Heart right ventricle (tissue), 16 donors: ENCODE measurements around the gene LST1. TPM values are rescaled to one million over a fixed set of nuclear protein-coding genes. Genes with fewer than 3 reads are reported as not detected.

Experiments
- ATAC-seq, 8 donors: fragments of 200-7000 bp; cut with Tn5 transposase; one replicate each; pipeline ENCODE4 v1.9.1; 2020; ENCODE audit warnings: mild to moderate bottlenecking in 8 of 8, moderate library complexity in 8 of 8, moderate number of reproducible peaks in 1 of 8
- DNase-seq, 2 donors: peaks; one replicate each; pipeline ENCODE4 v3.0.0-alpha.2; 2020
- H3K27ac ChIP-seq, 10 donors: fragments of 200-600 bp; sonication (generic) in 2 of 10; one replicate each; pipeline versions ENCODE4 v1.5.0 to v1.8.0; 2020 to 2022; ENCODE audit warnings: mild to moderate bottlenecking in 3 of 10
- H3K27me3 ChIP-seq, 7 donors: fragments of 200-600 bp; one replicate each; pipeline ENCODE4 v1.8.0; 2021 to 2022; ENCODE audit warnings: mild to moderate bottlenecking in 2 of 7
- H3K36me3 ChIP-seq, 9 donors: fragments of 200-600 bp; sonication (generic) in 1 of 9; one replicate each; pipeline versions ENCODE4 v1.5.0 to v1.8.0; 2020 to 2022; ENCODE audit warnings: mild to moderate bottlenecking in 2 of 9
- H3K4me1 ChIP-seq, 9 donors: fragments of 200-600 bp; sonication (generic) in 1 of 9; one replicate each; pipeline versions ENCODE4 v1.5.0 to v1.8.0; 2020 to 2022; ENCODE audit warnings: mild to moderate bottlenecking in 4 of 9
- H3K4me3 ChIP-seq, 10 donors: fragments of 200-600 bp; sonication (generic) in 2 of 10; one replicate each; pipeline versions ENCODE4 v1.5.0 to v1.8.0; 2020 to 2022; ENCODE audit warnings: mild to moderate bottlenecking in 7 of 10, moderate library complexity in 2 of 10
- H3K9me3 ChIP-seq, 11 donors: fragments of 200-600 bp in 10 of 11; sonication (generic) in 2 of 11; one replicate each; pipeline versions ENCODE4 v1.5.0 to v1.8.0; 2013 to 2022; ENCODE audit warnings: mild to moderate bottlenecking in 2 of 11, control low read depth in 1 of 11, moderate library complexity in 1 of 11
- CTCF ChIP-seq, 9 donors: fragments of 200-600 bp; sonication (generic) in 2 of 9; IDR thresholded peaks; one replicate each; pipeline versions ENCODE4 v1.5.0 to v1.8.0; 2021 to 2022; ENCODE audit warnings: antibody characterized with exemption in 9 of 9, mild to moderate bottlenecking in 5 of 9, moderate library complexity in 1 of 9
- WGBS, 2 donors: extraction: QIAGEN DNeasy Blood & Tissue Kit; methylation state at CpG; one replicate each; pipeline ENCODE4 v1.1.7; 2013; ENCODE audit warnings: inconsistent platforms in 1 of 2; 5-methylcytosine and 5-hydroxymethylcytosine counted together
- intact Hi-C, 10 donors: fragments of 100-400 bp; cut with DNase I; formaldehyde crosslinking; loops; one replicate each; pipeline versions ENCODE4 v1.11.1 to v1.14.2; 2022
- polyA plus RNA-seq, 2 donors: library from polyadenylated mRNA; stranded (reverse); fragments of 200-250 nt; gene quantifications; one replicate each; pipeline ENCODE4 v1.2.3, GENCODE V29; 2013
- total RNA-seq, 10 donors: library from RNA; stranded (reverse); fragmentation: NEBNext Ultra II Directional in 3 of 10; extraction: Animal tissue kit (Norgen Biotek cat#: 25700) in 3 of 10; gene quantifications; one replicate each; pipeline versions ENCODE4 v1.2.1 to v1.2.4, GENCODE V29; 2021 to 2023
- donor health status: Arrhythmogenic right ventricular cardiomyopathy.
- donor health status: ischemic (EF 13 %, LVEDD 7.1; RV severe dilation, severe dysfunction).
- donor health status: healthy with polysubstance abuse.
- donor health status: DM: no; HTN: yes; CAD: no.
- donor health status: DM: no; HTN: no; CAD: no.
- donor health status: ischemic (EF 25% LVEDD 6.9; RV normal size, moderate dysfunction).
- donor health status: ischemic (EF 25% LVEDD 5.7; RV mildly dilated, moderate dysfunction).
- donor health status: healthy.
- donor health status: DM: yes; HTN: yes; CAD: no.
- donor health status: Ischemic cardiomyopathy.
- donor health status: ischemic (EF 35%, LVEDD 5.7; RV mildly dilated, moderate dysfunction).
- donor health status: nonischemic (EF 11% LVEDD 7.7; RV severe dilation, severe dysfunction).
- donor health status: DM: yes; HTN: yes; CAD: no.
- donor health status: PGD.
- donor health status: ischemic (EF 29% LVEDD 5.4; RV normal size, mild dysfunction).
- donor health status: nonischemic (EF 23%, LVEDD 6.1; RV moderate dilation, normal function).

LST1 gene
- total and polyA plus RNA-seq, 12 donors = 2.6 to 35.6 (median 5.1) TPM

GRCh38 chr6:31610968-31611367, 24.9 kb downstream of the LST1 start:
- WGBS, 2 donors = 67 to 73% methylated on average over 4 of the region's 4 CpGs
- Histone ChIP-seq H3K4me1 (peaks cover 0 to 7% (median 0%) of the 10 kb centered on the region in 9 donors), H3K36me3 (no peaks in the 10 kb centered on the region), H3K4me3 (no peak overlapping the region), H3K9me3 (no peaks in the 10 kb centered on the region), H3K27me3 (no peaks in the 10 kb centered on the region), H3K27ac (no peak overlapping the region)
- ATAC-seq (peak in 1 of 8 donors; percentile 22), DNase-seq (no peak)
- no peak for TF ChIP-seq CTCF (IDR thresholded peaks at IDR 0.05)
- intact Hi-C loops = no loop called here

- DNase-seq = no peak
- Histone ChIP-seq H3K27me3 (no peaks in the 10 kb centered on the region), H3K27ac (peak overlapping the region in 1 of 10 donors; percentile 86), H3K4me3 (peak overlapping the region in 1 of 10 donors; percentile 49), H3K4me1 (peaks cover 0 to 7% (median under 1%) of the 10 kb centered on the region in 9 donors), H3K9me3 (no peaks in the 10 kb centered on the region), H3K36me3 (no peaks in the 10 kb centered on the region)
- ATAC-seq = peak in 2 of 8 donors; percentile 42 to 52
- no peak for TF ChIP-seq CTCF (IDR thresholded peaks at IDR 0.05)
- intact Hi-C loops = no loop called here
- WGBS, 2 donors = 78 to 81% methylated on average over 8 of the region's 8 CpGs
Measured at GRCh38 chr6:31614075-31614619, 28.1 kb downstream of the LST1 start.

- WGBS, 2 donors = 62 to 74% methylated on average over 6 of the region's 6 CpGs
Measured at GRCh38 chr6:31614684-31615578, 28.9 kb downstream of the LST1 start, which contains the start of gene AIF1. Gene AIF1 (plus strand): TSS chr6:31615234. CDS start chr6:31615330, 96 bp downstream.

More at GRCh38 chr6:31614684-31615578, 28.9 kb downstream of the LST1 start, which contains the start of gene AIF1:
- no peak for TF ChIP-seq CTCF (IDR thresholded peaks at IDR 0.05)
- DNase-seq = no peak
- peak in 2 of 8 donors; percentile 26 to 31 for ATAC-seq
- H3K4me1 ChIP-seq = peaks cover 0 to 13% (median 5%) of the 10 kb centered on the region in 9 donors
- intact Hi-C loops = loop anchor here in 2 of 10 donors (5.0 kb wide), 1 partner anchor 68 kb away; the partner anchor contains the start of genes ATP6V1G2 (in 2 of the 2) and NFKBIL1 (in 2 of the 2)
- no peaks in the 10 kb centered on the region for H3K9me3 ChIP-seq
- H3K4me3 ChIP-seq = peak within 1 kb of the TSS in 6 of 10 donors; percentile 19 to 49 (median 28)
- no peaks in the 10 kb centered on the region for H3K27me3 ChIP-seq
- H3K27ac ChIP-seq = peak within 1 kb of the TSS in 5 of 10 donors; percentile 26 to 86 (median 37)
- no peaks in the 10 kb centered on the region for H3K36me3 ChIP-seq
